Measurements from ENCODE around the gene KRTAP4-9. TPM values are rescaled to one million over a fixed set of nuclear protein-coding genes. Genes with fewer than 3 reads are reported as not detected.

Gene KRTAP4-9
- total and polyA plus RNA-seq, 10 of the 15 experiments (the other 5 are each of a cell fraction or from before 2014, with no cell fraction given) = not detected

- TF ChIP-seq EZH2 (IDR thresholded peaks at IDR 0.05; ENCODE audit: borderline replicate concordance, control insufficient read depth, low read depth, low read length) = no peak
- TF ChIP-seq CEBPB (IDR thresholded peaks at IDR 0.05; ENCODE audit: borderline replicate concordance in 1 of 2, low read depth in 2 of 2, low read length in 2 of 2) = no peak
- TF ChIP-seq HCFC1 (IDR thresholded peaks at IDR 0.05; ENCODE audit: low read length) = no peak
- TF ChIP-seq RFX5 (IDR thresholded peaks at IDR 0.05; ENCODE audit: low read depth, low read length) = no peak
- no peak for TF ChIP-seq KLF5 (IDR thresholded peaks at IDR 0.05; ENCODE audit: partially characterized antibody)
- TF ChIP-seq TCF12 (IDR thresholded peaks at IDR 0.05; ENCODE audit: low read depth, low read length) = no peak
- TF ChIP-seq MYB (IDR thresholded peaks at IDR 0.05; ENCODE audit: borderline replicate concordance, low read depth, low read length) = no peak
- TF ChIP-seq BHLHE40 (IDR thresholded peaks at IDR 0.05; ENCODE audit: borderline replicate concordance in 1 of 2, low read depth in 2 of 2, low read length in 1 of 2) = no peak
- TF ChIP-seq JUNB (IDR thresholded peaks at IDR 0.05) = no peak
- TF ChIP-seq E4F1 (IDR thresholded peaks at IDR 0.05; ENCODE audit: borderline replicate concordance, partially characterized antibody) = no peak
- no peak for TF ChIP-seq JUND (IDR thresholded peaks at IDR 0.05; ENCODE audit: low read depth, low read length)
- TF ChIP-seq SMARCA5 (IDR thresholded peaks at IDR 0.05) = no peak
- TF ChIP-seq BCL11A (IDR thresholded peaks at IDR 0.05; ENCODE audit: low read depth, low read length) = no peak
- TF ChIP-seq CBFB (IDR thresholded peaks at IDR 0.05; ENCODE audit: low read depth) = no peak
Observed at GRCh38 chr17:41071606-41072360, 33.4 kb upstream of the KRTAP4-9 start (continued).
